GM21360 (cell line): ENCODE data around the gene CDR2.
"Not testable (repeated sequence)": the region's sequence is repeated elsewhere in the genome, so short reads cannot be mapped to it uniquely, and the experiment has no call there.

Source experiments
- ATAC-seq: cut with Tn5 transposase; IDR thresholded peaks from one replicate; pipeline ENCODE4 v1.9.1; 2021; ENCODE audit warnings: mild to moderate bottlenecking, moderate library complexity; ENCODE audit not compliant: unreplicated experiment

CDR2 gene

DNA sequence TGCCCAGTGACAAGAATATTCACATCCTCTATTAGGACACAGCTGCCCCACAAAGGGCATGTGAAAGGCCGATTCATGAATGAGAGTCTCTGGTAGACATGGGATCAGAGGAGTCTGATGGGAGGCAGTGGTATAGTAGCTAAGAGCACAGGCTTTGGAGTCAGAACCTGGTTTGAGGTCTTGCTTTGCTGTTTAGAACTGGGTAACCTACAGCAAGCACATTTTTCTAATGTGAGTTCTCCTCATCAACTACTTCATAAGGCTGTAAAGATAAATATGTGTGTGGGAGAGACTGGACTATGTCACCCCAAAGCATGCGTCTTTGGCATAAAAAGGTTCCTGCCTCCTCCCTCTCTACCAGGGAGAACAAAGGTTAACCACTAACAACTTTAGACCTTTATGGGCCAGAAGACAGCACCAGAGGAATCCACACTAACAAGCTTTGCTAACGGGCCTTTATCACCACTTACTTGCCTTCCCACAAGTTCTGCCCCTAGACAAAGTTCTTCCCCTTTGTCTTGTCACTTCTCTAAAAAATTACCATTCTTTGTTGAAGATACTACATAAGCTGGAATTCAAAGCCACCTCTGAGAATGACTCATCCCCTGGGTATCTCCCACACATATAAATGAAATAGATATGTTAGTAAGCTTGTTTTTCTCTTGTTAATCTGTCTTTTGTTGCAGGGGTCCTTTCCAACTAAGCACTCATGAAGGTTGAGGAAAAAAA lies 21.1 kb downstream of the CDR2 start:
- no peak for ATAC-seq

DNA sequence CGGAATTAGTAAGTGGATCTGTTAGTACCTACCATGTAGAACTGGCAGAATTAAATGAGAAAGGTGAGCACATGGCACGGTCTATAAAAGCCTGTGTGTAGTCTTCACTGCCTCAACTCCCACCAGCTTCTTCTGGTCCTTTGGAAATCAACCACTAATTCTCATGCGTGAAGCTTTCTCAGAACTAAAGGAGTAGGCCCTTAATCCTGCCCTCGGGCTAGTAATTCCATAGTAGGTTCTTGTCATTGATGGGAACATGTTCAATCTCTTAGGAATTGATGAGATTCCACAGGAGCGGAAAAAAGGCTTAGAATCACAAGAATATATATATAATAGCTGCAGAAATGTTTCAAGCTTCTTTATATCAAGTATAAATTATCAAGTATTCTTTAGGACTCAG lies 21.7 kb downstream of the CDR2 start:
- ATAC-seq: no peak

DNA sequence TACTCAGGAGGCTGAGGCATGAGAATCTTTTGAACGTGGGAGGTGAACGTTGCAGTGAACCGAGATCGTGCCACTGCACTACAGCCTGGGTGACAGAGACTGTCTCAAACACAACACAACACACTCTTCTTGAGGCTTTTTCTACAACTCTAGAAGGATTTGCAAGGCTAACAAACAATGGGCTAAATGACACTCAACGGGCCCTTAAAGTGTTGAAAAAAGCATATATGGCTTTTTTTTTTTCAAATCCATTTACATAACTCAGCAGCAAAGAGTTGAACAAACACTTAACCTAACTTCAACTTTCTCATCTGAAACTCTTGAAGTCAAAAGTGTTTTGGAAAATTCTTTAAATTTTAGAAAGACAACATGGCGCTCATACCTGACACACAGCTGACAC lies 22.3 kb downstream of the CDR2 start:
- ATAC-seq: no peak

DNA sequence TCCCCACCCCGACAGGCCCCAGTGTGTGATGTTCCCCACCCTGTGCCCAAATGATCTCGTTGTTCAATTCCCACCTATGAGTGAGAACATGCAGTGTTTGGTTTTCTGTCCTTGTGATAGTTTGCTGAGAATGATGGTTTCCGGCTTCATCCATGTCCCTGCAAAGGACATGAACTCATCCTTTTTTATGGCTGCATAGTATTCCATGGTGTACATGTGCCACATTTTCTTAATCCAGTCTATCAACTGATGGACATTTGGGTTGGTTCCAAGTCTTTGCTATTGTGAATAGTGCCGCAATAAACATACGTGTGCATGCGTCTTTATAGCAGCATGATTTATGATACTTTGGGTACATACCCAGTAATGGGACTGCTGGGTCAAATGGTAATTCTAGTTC lies 23.4 kb downstream of the CDR2 start:
- not testable (repeated sequence) for ATAC-seq

DNA sequence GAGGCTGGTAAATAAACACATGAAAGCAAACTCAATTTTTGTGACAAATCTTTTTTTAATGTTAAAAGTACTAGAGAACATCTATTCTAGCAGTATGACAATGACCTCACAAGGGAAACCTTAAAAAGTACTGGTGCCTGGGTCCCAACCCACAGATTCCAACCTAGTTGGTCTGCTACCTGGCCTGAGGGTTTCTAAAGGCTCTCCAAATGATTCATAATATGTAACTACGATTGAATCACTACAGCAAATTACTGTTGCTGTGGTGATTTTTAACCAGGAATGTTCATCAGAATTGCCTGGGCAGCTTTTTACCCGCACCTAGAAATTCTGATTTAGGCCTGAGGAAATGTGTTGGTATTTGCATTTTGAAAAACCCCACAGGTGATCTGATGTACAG lies 26.1 kb downstream of the CDR2 start:
- ATAC-seq: no peak

DNA sequence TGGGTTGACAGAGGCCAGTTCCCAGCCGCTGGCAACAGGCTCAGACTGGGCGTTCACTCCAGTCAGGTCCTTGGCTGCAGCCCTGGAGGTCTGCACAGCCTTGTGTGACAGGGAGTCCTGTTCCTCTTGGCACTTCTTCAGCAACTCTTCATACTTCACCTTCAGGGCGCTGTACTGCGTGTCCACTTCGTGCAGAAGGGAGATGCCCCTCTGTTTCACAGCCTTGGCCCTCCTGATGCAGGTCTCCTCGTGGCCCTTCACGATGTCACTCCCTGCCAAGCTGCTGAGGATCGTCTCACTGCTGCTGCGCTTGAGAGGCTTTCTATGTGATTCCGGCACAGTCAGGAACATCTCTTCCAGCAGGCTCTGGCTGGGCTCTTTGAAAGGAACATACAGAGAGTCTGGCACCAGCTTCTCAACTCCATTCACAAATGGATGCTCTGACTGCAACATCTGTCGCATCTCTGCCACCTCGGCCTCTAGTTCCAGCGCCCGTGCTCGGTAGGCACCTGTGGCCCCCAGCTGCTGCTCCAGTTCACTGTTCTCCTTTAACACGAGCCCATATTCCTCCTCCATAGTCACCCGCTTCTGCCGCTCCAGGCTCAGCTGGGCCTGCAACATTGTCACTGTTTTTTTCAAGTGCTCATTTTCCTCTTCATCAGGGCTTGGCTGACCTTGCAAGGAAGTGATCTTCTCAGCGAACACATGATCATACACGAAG lies 27.2 kb downstream of the CDR2 start:
- no peak for ATAC-seq

DNA sequence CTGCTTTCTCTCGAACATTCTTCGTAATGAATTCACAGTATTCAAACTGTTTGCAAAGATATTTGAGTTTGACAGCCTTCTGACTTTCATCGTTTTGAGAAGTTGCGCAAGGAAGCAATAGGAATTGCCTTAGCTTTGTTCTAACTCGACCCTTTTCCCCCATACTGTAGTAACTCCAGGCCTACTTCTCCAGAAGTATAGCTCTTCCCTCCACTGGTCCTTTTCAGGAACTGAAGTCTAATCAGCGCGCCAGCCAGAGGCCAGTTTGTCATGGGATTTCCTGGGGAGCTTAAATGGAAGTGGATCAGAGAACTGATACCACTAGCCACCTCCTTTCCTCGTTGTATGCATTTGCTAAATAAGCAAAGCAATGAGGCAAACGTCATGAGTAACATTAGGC lies 27.9 kb downstream of the CDR2 start:
- ATAC-seq: no peak

DNA sequence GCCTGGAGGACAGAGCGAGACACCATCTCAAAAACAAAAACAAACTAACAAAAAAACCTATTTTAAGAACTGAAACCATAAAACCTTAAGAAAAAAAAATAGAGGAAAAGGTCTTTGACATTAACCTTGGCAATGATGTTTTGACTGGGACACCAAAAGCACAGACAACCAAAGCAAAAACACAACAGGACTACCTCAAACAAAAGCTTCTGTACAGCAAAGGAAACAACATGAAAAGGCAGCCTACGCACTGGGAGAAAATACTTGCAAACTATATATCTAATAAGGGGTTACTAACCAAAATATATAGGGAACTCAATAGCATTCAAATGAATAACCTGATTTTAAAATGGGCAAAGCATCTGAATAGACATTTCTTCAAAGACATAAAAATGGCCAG lies 32.3 kb downstream of the CDR2 start:
- ATAC-seq: no peak

DNA sequence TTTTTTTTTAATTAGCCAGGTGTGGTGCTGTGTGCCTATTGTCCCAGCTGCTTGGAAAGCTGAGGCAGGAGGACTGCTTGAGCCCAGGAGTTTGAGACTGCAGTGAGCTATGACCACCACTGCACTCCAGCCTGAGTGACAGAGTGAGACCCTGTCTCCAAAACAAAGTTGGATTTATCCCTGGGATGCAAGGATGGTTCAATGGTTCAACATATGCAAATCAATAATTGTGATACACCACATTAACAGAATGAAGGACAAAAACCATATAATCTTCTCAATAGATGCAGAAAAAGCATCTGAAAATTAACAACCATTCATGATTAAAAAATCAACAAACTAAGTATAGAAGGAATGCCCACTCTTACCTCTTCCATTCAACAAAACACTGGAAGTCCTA lies 33.5 kb downstream of the CDR2 start:
- ATAC-seq: no peak

DNA sequence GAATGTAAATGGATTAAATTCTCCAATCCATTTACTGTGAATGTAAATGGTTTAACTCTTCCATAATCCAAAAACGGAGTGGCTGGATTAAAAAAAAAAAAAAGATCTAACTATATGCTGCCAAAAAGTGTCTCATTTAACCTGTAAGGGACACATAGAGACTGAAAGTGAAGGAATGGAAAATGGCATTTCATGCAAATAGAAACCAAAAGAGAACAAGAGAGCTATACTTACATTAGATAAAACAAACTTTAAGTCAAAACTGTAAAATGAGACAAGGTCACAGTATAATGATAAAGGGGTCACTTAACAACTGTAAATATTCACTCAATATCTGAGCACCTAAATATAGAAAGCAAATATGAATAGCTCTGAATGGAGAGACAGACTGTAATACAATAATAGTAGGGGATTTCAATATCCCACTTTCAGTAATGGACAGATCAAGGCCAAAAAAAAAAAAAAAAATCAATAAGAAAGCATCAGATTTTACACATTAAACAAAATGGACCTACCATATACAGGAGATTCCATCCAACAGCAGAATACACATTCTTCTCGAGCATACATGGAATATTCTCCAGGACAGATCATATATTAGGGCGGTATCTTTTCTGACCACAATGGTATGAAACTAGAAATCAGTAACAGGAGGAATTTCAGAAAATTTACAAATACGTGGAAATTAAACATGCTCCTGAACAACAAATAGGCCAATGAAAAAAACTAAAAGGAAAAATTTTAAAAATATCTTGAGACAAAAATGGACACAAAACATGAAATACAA lies 36.4 kb downstream of the CDR2 start:
- no peak for ATAC-seq

DNA sequence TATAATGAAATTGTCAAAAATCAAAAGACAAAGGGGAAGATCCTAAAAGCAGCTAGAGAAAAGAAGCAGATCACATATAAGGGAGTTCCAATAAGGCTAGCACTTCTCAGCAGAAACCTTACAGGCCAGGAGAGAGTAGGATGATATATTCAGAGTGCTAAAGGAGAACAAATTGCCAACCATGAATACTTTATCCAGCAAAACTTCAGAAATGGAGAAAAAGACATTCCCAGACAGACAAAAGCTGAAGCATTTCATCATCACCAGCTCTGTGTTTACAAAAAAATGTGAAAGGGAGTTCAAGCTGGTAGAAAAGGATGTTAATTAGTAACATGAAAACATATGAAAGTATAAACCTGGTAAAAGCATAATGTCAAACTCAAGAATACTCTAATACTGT lies 37.4 kb downstream of the CDR2 start:
- ATAC-seq: no peak

DNA sequence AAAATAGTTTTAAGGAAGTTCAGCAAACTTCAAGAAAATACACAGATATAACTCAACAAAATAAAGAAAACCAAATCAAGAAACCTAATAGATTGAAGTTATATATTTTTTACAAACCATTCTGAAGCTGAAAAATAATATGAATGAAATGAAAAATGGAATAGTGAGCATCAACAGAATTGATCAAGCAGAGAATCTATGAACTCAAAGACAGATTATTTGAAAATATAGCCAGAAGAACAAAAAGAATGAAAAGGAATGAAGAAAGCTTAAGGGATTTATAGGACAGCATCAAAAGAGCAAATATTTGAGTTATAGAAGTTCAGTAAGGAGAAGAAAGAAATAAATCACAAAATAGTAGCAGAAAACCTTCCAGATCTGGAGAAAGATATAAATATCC lies 37.8 kb downstream of the CDR2 start:
- ATAC-seq: no peak

DNA sequence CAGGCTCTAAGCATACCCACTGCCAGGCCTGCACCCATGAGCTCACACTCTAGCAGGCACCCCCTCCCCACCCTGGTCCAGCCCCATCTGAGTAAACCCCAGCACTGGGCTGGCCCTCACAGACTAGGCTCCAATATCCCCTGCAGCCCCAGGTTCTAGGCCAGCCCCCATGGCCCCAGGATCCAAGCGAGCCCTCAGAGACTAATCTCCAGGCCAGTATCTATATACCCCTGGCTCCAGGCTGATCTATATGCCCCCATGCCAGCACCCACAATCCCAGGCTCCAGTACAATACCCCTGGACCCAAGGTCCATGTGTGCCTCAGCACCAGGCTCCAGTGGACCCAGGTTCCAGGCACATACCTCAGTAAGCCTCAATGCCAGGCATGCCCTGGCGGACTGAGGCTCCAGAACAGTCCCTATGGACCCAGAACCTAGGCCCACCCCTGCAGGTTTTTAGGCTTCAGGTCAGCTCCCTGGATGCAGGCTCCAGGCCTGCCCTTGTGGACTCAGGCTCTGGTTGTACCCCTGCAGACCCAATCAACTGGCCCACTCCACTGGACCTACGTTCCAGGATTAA lies 38.7 kb downstream of the CDR2 start:
- ATAC-seq: no peak

DNA sequence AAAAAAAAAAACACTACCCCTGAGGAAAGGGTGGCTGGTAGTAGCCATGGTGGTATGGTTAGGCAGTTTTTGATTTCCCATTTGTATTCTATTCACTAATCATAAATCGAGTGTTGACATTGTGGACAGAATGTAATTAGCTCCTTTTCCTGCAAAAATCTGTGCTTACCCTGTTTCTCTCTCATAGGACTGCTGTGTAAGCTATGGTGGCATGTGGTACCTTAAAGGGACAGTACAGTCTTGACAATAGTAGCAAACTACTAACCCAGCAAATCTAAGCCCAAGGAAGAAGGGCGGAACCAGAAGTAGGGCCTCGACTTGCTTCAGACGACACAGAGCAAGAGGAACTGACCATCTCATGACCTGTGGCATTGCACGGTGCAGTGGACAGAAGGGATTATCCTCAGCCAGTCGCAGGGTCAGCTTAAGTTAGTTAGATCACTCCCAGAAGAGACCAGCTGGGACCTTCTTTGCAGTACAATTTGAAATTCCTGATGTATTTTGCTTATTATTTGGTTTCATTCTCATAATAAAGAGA lies 40.9 kb downstream of the CDR2 start:
- no peak for ATAC-seq

DNA sequence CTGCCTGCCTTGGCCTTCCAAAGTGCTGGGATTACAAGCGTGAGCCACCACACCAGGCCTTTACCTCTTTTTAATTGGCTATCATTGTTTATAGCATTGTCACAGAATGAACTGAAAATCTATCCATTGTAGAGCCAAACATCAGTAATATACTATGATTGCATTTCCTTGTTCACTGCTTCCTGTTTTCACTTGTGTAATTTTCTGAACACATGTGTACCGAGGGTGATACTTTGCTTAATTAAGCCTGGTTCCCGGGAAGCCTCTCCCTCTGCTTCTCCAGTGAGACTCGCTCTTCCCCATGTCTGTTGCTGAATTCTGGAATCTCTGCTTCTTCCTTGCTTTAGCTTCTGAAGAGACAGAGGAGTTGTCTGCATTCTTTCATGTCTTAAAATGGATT lies 44.1 kb downstream of the CDR2 start:
- no peak for ATAC-seq

DNA sequence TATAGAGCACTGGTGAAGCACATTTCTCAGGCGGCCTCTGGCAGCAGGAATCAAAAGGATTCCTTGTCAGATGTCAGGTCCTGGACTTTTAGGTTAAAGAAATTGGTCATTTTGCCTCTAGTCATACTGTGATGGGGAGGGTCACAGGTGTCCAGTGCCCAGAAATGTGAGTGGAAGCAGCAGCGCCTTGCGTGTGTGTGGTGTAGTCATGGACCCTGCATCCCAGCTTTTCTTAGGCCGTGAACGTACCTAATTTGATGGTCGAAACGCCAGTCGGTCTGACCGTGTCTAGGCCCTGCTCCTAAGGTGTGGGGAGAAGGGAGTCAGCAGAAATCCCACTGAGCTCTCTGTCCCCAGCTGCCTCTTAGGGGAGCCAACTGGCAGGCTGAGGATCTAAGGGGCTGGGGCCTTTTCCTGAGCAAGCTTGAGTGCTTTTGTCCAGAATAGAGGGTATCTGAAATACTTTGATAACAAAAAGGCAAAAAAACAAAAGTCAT lies 45.2 kb downstream of the CDR2 start:
- ATAC-seq: no peak

DNA sequence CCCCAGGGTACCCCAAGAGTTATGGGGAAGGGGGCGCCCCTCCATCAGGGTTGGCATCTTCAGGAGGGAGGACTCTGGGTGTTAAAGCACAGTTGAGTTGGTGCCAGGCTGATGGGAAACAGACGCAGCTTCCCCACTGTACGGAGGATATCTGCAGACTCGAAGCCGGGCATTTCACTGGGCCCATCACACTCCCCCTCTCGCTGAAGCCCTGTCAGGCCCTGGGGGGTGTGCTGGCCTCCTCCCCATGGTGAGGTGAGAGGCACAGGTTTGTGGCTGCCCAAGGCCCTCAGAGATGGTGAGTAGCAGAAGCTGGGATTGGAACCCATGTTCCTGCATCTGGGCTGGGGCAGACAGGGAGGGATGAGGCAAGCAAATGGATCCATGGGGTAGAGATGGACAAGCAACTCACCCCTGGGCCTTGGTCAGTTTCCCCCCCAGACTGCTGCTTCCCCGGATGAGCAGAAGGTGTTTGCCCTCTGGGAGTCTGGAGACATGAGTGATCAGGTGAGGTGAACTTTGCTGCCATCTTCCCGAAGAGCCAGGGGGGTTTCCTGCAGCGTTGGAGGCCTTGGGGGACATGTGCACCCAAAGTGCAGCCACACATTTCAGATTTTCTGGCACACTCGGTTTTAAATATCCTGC lies 46.2 kb downstream of the CDR2 start:
- ATAC-seq: no peak

DNA sequence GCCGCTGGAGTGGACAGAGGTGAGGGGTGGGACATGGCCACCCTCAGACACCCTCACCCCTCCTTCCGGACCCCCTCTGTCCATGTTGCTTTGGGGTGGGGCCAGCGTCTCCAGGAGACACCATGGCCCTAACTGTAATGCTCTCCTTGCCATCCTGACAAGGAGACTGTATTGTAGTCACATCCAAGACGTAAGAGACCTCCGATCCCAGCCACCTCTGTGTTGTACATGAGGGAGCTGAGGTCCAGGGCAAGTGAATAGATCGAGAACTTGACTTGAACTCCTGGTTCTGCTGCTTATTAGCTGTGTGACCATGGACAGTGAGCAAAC lies 47.0 kb downstream of the CDR2 start:
- no peak for ATAC-seq

DNA sequence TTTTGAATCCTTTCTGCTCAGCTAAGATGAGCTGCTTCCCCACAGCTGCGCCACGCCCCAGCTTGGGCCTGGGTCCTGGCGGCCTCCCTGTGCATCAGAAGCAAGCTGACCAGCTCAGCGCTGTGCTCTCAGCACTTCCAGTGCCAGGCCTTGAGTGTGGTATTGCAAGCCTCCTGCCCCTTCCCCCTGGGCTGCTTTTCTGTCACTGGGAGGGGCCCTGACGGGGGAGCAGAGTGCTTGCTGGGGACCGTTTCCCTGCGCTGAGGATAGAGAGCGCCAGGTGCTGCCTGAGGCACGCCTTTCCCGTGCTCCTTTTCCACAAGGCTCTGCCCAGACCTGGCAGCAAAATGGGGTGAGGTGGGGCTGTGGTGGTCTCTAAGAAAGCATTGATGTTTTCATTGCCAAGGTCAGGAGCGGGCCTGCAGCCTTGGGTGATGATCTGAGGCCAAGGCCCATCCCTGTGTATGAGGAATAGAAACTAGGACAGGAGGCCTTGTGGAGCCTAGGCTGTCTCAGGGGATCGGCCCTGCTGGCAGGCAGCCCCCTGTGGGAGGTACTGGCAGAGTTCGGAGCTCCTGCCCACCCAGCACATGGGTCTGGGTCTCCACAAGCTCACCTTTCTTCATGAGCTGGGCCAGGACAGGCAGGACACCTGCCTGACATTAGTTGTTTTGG lies 47.5 kb downstream of the CDR2 start:
- ATAC-seq: no peak

DNA sequence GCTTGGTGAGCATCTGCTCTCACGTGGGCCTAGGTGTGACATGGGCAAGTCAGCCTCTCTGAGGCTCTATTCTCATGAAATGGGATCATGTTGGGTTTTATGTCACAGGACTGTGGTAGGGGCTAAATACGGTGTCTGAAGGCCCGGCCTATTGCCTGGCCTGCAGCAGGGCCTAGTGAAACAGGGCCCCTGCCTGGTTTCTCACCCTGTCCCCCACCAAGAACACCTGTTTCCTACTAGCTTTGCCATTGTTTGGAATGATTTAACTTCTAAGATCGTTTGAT lies 48.1 kb downstream of the CDR2 start:
- no peak for ATAC-seq
